Effector CD4-positive, alpha-beta T cell (primary cell): ENCODE measurements around the gene PLXDC1.
"Not testable (repeated sequence)": the region's sequence is repeated elsewhere in the genome, so short reads cannot be mapped to it uniquely, and the experiment has no call there.

Experiments used
- DNase-seq: peaks from one replicate; pipeline ENCODE4 v3.0.0-alpha.2; 2020

PLXDC1 gene

DNA sequence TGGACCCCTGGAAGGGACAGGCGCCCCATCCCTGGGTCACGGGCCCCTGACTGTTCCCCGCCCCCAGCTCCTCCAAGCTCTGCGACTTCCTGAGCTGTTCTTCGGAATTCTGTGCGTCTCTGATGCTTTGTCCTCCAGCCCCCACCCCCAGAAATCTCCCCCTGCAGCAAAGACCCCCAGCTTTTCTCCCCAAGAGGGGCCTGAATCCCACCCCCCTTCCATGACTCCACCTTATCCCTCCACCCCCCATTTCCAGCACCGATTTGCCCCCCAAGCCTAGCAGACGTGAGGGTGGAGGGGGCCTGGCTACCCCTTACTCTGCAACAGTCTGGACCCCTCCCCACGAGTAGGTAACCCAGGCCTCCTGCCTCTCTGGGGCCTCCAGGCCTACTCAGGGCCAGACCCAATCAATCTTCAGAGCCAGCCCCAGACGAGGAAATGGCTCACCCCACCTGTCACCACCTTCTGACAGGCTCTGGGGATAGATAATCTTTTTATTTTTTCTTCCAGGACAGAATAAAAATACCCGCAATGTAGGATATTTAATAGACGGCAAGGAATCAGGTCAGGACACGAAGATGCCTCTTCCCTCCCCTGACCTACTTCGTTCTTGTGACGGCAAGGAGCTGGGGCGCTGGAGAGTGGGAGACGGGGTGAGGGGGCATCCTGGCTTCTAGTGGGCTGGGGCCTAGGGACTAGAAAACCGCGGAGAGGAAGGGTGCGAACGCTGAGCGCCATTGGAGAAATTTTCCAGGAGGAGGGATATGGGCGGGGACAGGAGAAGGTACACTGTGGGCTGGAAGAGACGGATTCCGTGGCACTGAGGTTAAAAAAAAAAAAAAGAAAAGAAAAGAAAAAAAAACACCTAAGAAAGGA is 744 bp upstream of the PLXDC1 start:
- DNase-seq, result peak; percentile 17

DNA sequence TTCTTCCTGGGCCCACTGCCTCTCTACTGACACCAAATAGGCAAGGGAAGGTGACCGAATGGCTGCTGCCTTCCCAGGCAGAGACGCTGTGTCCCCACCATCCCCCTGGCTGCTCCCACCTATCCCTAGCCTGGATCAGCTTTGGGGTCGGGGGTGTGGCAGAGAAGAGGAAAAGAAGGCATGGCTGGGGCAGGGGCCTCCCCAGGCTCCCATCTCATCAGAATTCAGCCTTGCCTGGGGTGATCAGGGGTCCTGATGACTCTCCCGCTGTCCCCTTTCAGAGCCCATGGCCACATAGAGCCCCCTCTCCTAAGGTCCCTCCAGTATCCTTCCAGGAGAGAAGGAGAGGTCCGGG is 665 bp downstream of the PLXDC1 start:
- DNase-seq, result no peak

- no peak for DNase-seq
Observed at GRCh38 chr17:39150104-39150634, 1.3 kb downstream of the PLXDC1 start.

GRCh38 chr17:39147221-39148185 is 3.9 kb downstream of the PLXDC1 start:
- no peak for DNase-seq

GRCh38 chr17:39146273-39146672 is 5.2 kb downstream of the PLXDC1 start:
- no peak for DNase-seq

GRCh38 chr17:39145143-39145542 is 6.3 kb downstream of the PLXDC1 start:
- DNase-seq, result no peak

DNA sequence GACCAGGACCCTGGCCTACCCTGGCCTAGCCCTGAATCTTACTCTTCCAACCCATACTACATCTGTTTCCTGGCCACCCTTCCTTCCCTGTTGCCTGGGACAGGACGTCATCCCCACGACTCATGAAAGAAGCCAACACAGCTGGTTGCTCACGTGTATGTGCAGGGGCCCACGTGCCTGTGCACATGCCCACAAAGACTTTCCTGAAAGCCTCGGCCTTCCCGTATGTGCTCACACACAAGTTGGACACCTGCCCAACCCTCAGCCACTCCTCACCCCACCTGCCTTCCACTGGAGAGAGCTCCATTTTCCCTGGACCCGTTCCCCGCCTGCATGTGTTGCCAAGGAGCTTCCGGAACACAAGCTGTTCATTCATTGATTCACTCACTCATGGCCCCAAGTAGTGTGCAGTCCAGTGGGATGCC is 7.0 kb downstream of the PLXDC1 start:
- DNase-seq, result no peak

DNA sequence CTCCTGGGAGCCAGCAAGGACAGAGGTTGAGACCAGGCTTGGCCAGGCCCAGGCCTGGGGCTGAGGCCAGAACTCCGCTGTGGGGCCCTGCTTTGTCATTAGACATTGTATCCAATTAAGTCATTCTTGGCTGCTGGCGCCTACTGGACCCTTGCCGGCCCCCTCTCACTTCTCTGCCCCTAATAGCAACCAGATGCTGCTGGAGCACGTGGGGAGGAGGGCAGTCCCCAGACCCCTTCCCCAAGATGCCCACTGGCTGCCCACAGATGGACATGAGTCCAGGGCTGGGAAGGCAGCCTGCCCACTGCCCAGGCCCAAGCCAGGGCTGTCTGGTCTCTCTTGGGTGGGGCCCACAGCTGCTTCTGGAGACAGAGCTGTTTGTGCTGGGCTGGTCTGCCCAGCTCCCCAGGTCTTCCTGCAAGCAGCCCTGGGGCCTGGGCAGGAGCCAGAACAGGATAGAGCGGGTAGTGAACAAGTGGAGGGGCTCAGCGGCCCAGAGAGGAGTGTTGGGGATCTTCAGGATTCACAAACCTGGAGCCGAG is 7.8 kb downstream of the PLXDC1 start:
- no peak for DNase-seq

GRCh38 chr17:39141915-39142664 is 9.3 kb downstream of the PLXDC1 start:
- no peak for DNase-seq

DNA sequence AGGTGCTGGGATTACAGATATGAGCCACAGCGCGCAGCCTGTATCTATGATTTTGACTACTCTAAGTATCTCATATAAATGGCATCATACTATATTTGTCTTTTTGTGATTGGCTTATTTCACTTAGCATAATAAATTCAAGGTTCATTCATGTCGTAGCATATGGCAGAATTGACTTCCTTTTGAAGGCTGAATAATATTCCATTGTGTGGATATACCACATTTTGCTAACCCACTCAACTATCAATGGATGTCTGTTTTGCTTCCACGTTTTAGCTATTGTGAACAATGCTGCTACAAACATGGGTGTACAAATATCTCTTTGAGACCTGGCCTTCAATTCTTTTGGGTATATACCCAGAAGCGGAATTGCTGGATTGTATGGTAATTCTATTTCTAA is 10.1 kb downstream of the PLXDC1 start:
- DNase-seq, result no peak

DNA sequence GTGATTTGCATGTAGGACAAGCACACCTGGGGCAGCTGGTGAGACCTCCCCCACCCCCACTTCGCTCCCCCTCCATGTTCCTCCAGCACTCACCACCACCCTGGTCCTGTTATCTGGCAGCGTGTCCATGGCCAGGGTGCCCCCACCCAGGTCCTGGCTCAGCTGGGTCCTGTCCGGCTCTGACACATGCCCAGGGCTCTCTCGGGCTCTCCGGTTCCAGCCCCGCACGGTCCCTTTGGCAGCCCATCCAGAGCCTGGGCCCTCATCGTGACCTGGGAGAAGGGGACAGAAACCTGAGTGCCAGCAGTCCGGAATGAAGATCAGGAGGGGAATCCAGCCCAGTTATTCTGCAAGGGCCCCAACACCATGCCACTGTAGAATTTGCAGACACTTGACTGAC is 11.9 kb downstream of the PLXDC1 start:
- DNase-seq, result no peak

DNA sequence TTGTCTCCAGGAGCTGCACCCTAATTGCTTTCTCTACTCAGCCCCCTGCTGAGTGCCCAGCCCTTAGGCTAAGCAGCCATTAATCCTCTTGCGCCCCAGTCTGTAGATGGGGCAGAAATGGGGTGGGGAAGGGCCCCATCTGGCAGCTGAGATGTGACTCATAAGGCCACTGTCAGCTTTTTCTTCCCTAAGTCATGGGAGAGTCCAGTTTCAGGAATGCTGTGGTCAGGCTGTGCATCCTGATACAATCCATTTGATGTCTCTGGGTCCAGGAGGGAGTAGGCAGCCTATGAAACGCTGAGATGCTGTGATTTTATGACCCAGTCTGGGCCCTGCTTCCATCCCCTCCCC is 12.3 kb downstream of the PLXDC1 start:
- DNase-seq, result no peak

DNA sequence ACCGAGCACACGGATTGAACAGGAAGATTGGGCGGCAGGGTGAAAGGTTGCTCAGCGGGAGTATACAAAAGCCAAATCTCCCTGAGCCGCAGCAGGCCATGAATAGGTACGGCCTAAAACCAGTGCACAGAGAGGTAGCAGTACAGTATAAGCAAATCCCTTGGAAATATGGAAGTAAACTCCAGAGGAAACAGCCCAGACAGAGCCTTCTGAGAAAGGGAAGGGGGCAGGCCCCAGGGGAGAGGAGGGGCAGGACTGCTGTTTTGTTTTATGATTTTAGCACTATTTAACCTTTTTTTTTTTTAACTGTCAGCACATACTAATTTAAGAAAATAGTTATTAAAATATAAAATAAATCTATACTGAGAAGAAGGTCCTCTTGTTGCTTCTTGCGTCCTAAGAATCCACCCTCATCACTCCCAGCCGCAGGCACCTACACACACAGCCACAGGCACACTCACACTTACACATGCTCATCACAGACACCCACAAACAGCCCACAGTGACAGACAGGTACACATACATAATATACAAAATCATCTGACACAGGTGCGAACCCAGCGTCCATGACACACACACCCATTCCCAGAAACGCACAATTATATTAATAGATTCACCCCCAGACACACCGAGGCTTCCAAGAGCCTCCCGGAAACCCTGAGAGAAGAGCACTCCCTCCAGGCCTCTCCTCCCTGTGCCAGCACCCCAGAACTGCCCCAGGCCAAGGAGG is 12.8 kb downstream of the PLXDC1 start:
- DNase-seq, result no peak

DNA sequence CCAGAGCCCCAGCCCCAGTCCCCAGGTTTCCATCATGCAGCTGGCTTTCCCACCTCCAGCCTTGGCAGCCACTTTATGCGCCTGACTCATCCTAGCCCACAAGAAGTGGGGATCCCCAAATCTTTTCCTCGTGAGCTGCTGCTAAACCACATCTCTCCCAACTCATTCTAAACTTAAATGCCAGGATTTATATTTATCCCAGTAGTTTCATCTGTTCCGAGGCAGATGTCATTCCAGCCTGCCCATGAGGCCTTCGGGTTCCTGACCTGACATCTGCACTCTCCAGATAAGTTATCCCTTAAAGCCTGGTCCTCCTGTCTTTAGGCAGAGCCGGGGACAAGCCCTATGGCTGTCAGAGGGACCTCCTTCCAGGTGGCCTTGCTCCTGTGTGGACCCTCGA is 16.6 kb downstream of the PLXDC1 start:
- no peak for DNase-seq

- DNase-seq, result no peak
Observed at GRCh38 chr17:39132192-39132610, 19.2 kb downstream of the PLXDC1 start.

GRCh38 chr17:39131616-39132015 is 19.8 kb downstream of the PLXDC1 start:
- DNase-seq, result no peak

GRCh38 chr17:39130205-39130604 is 21.2 kb downstream of the PLXDC1 start:
- DNase-seq, result no peak

DNA sequence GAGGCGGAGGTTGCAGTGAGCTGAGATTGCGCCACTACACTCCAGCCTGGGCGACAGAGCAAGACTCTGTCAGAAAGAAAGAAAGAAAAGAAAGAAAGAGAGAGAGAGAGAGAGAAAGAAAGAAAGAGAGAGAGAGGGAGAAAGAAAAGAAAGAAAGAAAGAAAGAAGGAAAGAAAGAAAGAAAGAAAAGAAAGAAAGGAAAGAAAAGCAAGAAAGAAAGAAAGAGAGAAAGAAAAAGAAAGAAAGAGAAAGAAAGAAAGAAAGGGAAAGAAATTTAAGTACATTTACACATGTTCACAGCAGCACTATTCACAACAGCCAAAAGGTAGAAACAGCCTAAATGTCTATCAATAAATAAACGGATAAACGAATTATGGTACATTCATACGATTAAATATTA is 21.9 kb downstream of the PLXDC1 start:
- DNase-seq, result not testable (repeated sequence)

DNA sequence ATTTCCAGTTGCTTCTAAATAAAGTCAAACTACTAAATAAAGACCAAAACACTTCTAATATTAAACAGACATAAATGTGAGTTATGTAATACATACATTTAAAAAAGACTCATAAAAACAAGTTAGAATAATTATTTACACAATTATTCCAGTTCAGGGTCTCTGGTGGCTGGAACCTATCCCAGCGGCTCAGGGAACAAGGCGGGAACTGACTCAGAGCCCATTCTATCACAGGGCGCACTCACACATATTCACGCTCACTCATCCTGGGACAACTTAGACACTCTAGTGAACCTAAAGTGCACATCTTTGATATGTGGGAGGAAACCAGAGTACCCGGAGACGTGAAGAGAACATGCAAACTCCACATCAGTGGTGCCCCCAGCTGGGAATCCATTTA is 25.0 kb downstream of the PLXDC1 start:
- no peak for DNase-seq

- no peak for DNase-seq
Observed at GRCh38 chr17:39125143-39125875, 26.1 kb downstream of the PLXDC1 start.

- DNase-seq, result no peak
Observed at GRCh38 chr17:39123627-39124026, 27.8 kb downstream of the PLXDC1 start.
